ENCODE data around the gene CHD3.

DNA sequence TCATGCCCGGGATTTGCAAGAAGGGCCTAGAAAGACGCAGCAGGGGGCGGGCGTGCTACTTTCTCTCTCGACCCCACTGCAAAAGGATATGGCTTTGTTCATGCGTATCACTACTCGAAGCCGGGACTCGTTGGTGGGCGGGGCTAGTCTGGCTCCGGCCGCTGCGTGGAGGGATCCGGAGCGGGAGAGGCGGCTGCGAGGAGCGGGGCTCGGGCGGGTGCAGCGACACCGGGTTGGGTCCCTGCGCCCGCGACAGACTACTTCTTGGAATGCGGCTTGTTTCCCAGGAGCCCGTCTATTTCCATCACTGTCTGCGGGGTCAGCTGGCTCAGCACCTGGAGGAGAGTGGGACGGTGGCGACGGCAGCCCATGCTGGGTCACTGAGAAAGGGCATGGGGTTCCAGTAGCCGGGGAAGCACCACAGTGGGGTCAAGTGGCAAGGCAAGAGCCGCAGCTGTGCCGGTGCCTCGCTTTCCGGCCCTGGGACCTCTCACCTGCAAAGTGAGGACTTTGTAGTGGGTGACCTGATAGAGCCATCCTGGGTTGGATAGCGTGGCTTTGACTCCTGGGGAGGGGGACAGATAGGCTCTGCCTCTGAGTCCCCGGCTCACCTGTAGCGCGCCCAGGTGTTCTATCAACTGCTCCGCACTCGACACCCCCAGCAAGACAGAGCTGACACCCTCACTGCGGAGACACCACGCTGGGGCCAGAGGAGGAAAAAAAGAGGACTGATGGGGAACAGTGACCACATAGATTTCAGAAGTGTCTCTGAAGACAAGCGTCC is 34.4 kb downstream of the CHD3 start:
- TF ChIP-seq, protein P1, sequence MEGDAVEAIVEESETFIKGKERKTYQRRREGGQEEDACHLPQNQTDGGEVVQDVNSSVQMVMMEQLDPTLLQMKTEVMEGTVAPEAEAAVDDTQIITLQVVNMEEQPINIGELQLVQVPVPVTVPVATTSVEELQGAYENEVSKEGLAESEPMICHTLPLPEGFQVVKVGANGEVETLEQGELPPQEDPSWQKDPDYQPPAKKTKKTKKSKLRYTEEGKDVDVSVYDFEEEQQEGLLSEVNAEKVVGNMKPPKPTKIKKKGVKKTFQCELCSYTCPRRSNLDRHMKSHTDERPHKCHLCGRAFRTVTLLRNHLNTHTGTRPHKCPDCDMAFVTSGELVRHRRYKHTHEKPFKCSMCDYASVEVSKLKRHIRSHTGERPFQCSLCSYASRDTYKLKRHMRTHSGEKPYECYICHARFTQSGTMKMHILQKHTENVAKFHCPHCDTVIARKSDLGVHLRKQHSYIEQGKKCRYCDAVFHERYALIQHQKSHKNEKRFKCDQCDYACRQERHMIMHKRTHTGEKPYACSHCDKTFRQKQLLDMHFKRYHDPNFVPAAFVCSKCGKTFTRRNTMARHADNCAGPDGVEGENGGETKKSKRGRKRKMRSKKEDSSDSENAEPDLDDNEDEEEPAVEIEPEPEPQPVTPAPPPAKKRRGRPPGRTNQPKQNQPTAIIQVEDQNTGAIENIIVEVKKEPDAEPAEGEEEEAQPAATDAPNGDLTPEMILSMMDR (IDR thresholded peaks at IDR 0.05): no peak
- TF ChIP-seq POLR2A (IDR thresholded peaks at IDR 0.05): peak; percentile 33 to 81 (median 79)
